ENCODE measurements around the gene LRRIQ4.

Gene LRRIQ4

GRCh38 chr3:169863458-169863899 is 50.8 kb downstream of the LRRIQ4 start:
- peak; percentile 78 for DNase-seq

DNA sequence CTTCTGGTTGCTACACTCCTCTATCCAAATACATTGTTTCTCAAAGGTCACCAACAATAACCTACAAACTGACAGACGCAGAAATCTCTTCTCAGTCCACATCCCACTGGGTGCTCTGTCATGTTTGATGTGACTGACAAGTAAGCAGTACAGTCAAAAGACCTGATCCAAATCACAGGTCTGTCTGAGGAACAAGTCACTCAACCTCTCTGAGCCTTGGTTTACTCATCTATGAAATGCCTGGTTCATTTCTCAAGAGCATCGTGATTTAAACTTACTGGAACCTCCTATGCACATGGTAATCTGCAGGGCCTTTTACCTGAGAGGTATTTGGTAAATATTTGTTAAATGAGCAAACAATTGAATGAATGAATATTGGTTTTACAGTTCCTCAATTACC is 51.6 kb downstream of the LRRIQ4 start:
- DNase-seq: no peak

GRCh38 chr3:169865176-169865767 is 52.6 kb downstream of the LRRIQ4 start:
- peak; percentile 26 for DNase-seq

DNA sequence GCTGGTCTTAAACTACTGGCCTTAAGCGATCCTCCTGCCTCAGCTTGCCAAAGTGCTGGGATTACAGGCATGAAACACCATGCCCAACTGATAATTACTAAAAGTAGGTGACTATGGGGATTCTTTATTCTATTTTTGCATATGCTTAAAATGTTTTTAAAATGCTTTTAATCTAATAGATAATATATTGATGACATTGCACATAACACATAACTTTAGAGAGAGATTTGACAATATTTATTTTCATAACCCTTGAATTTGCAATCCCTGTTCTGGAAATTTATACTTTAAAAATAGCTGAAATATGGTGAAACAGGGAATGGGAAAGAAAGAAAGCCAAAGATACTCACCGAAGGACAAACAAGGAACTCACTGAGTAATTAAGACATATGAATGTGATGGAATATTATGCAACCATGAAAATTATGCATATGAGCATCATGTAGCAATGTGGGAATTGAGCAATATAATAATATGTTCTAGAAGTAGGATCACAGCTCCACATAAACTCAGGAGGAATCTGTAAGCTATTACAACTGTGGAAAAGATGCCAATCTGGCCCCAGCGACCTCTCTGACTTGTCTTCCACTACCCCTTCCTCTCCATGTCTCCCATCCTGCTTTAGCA is 55.0 kb downstream of the LRRIQ4 start:
- DNase-seq: no peak

DNA sequence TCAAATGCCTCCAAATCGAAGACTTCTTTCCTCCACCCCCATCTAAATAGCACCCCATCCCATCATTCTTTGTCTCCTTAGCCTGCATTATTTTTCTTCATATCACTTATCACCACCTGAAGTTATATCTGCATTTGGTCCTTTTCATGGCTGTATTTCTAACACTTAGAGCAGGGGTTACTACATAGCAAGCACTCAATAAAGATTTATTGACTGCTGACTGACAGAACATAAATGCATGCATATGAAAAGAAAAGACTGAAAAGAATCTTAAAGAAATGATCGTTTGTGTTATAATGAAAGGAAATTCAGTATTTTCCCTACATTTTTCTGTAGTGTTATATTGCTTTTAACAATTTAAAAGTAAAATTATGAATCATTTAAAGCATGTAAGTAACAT is 55.7 kb downstream of the LRRIQ4 start:
- DNase-seq: no peak

GRCh38 chr3:169869484-169870220 is 57.0 kb downstream of the LRRIQ4 start, which contains the start of gene LRRC31:
Gene LRRC31 (minus strand): TSS chr3:169869935. CDS start chr3:169869807, 128 bp downstream.
- no peak for DNase-seq

DNA sequence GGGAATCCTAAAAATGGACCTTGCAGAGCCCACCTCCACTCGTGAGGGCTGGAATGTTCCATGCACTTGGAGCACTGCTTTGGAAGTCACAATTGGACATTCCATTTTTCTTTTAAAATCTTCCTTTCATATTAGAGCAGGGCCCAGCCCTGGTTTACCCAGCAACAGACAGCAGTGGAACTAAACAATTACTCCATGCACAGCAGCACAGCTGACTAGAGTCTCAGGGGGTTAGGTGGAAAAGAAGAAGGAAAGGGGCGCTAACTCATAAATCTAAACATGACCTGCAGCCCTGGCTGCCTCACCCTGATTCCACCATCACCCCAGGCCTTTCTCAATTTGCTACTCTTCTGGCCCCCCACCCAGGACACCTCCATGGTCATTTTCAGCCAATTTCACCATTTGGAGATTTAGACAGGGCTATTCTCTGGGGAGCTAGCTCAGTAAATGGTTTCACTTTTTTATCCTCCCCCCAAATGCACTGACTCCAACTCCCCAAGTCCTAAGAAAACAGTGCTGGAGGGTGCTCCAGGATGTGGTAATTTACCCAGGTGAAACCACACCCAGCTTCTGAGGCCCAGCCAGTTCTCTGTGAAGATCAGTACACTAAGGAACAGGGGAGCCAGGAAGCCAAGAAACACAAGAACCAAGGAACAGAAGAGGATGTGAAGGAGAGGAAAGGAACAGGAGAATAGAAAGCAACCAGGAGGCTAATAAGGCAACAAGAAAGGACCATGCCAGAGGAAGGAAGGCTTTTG is 58.6 kb downstream of the LRRIQ4 start:
- no peak for DNase-seq

- no peak for DNase-seq
These were observed 66.4 kb downstream of the LRRIQ4 start for GRCh38 chr3:169879013-169879557.

DNA sequence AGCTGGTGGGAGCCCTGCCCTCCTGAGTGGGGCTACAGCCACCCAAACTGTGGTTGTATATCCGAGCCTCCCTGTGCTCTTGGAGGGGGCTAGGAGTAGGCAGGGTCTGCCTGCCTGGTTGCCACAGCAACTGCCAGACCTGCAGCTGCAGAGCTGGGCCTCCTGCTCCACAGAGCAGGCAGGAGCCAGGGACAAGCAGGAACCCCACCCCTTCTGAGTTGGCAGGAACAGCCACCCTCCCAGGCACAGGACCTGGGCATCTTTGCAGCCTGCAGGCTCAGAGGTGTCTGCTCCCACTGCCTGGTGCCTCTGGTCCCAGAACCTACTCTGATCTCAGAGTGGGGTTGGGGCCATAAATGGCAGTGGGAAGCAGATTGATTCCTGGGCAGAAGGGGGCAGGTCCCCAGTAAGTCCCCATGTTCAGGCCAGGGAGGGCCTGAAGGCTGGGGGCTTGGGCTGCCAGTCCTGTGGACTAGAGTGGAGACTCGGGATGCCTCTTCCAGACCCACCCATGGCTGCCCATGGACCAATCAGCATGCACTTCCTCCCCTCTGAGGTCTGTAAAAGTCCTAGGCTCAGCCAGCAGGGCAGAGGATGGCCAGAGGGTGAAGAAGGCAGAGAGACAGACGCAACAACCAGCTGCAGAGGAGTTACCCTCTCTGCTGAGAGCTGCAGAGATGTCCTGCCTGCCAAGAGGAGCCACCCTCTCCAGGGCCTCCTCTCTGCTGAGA is 67.3 kb downstream of the LRRIQ4 start:
- DNase-seq: no peak

DNA sequence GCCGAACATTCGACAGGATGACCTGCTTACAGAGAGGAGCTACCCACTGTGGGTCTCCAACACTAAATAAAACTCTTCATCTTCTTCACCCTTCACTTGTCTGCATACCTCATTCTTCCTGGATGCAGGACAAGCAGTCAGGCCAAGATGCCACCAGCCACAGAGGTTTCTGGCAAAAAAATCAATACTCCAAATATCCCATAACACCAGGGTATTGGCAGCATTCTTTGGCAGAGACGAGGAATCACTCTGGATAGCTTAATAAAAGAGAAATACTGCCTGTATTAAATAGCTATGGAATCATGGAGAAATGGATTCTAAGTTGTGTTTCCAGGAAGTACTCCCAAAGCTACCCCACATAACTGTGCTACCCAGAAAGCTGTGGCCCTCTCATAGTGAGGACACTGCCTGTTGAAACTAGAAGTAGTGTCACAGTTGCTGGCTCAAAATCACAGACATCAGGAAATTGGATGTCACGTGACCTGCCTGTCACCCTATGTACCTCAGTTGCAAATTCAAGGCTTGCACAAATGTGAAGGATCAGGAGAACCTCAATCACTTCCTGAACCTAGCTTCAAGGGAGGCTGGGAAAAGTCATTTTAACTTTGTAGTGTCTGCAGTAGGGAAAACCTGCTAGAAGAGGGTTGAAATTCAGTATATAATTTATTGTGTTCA is 68.0 kb downstream of the LRRIQ4 start:
- DNase-seq: no peak

DNA sequence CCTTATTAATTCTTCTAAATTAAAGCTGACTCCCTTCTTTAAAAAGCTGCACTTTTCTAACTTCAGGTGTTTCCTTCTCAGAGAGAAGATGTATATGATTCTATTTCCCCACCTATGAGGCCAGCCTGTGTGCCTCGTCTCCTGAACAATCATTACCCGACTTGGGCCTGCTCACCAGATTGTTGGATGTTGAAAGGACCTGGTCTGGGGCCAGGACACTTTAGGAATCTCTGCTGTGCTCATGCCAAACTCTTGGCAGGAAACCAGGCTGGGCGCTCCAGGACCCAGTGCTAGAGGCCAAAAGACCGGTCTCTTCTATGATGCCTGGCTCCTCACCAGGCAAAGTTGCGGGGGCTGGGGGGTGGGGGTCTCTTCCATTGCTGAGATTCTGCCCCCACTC is 74.0 kb downstream of the LRRIQ4 start:
- DNase-seq: no peak
